ENCODE measurements around the gene SHISA4.
"Not testable (repeated sequence)": the region's sequence is repeated elsewhere in the genome, so short reads cannot be mapped to it uniquely, and the experiment has no call there.

SHISA4 gene

GRCh38 chr1:201933840-201934430 lies 45.2 kb downstream of the SHISA4 start:
- no peak for DNase-seq

- no peak for DNase-seq
Observed at GRCh38 chr1:201937624-201938213, 49.0 kb downstream of the SHISA4 start.

GRCh38 chr1:201938440-201939035 lies 49.8 kb downstream of the SHISA4 start:
- no peak for DNase-seq

GRCh38 chr1:201939148-201939547 lies 50.5 kb downstream of the SHISA4 start:
- DNase-seq = no peak

GRCh38 chr1:201939574-201939973 lies 50.9 kb downstream of the SHISA4 start:
- no peak for DNase-seq

DNA sequence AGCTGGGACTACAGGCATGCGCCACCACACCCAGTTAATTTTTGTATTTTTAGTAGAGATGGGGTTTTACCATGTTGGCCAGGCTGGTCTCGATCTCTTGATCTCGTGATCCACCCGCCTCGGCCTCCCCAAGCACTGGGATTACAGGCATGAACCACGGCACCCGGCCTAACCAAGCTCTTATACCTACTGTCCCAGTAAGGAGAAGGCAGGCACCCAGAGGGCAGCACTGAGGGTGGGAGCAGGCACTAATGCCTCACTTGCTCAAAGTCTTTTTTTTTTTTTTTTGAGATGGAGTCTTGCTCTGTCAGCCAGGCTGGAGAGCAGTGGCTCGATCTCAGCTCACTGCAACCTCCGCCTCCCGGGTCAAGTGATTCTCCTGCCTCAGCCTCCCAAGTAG lies 51.6 kb downstream of the SHISA4 start:
- DNase-seq = not testable (repeated sequence)

DNA sequence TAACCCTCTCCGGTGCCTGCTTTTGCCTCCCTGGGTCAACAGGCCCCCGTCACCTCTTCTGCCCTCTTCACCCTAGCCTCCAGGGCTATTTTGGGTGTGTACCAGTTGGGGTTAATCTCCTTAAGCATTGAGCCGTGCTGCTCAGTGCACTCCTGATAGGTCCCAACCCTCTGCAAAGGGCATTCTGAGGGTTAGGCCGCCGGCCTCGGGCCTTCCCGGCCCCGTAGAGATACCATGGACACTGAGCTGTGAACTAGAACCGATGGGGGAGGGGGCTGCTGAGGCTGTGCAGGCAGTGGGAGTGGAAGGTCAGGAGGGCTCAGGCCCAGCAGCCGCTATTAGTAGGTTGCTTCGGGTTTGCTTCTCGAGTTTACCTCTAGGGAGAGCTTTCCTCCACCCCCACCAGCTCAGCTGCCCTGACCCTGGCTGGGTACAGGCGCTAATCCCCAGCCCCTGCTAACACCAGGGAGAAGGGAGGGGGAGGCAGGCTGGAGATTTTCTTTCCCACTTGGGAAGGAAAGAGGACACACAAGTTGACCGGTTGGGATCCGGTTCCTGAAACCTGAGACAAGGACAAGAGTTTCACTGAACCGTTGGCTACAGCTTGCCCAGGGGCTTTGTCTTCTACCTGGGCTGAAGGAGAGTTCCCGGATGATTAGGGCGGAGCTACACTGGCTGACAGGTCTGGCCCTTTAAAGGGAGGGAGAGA lies 52.9 kb downstream of the SHISA4 start:
- no peak for DNase-seq

DNA sequence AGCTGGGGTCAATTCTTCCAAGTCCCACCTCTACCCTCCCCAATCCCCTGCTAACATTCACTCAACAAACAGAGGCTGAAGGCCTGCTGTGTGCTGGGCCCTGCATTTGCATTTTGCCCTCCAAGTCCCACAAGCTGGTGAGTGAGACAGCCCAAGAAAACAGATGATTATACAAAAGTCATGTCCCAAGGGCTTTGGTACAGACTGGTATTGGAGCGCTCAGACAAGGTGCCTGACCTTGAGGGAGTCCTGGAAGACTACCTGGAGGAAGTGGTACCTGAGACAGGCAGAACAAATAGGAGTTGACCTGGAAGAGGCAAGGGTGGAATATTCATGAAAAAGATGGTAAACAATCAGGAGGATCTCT lies 53.4 kb downstream of the SHISA4 start:
- DNase-seq = no peak

All from NCI-H2171 (cell line).